ENCODE measurements around the gene TSPAN18. TPM values are rescaled to one million over a fixed set of nuclear protein-coding genes. Genes with fewer than 3 reads are reported as not detected.

The TSPAN18 gene
- total RNA-seq, 1 experiment from 2014 or later, result 21.3 TPM

DNA sequence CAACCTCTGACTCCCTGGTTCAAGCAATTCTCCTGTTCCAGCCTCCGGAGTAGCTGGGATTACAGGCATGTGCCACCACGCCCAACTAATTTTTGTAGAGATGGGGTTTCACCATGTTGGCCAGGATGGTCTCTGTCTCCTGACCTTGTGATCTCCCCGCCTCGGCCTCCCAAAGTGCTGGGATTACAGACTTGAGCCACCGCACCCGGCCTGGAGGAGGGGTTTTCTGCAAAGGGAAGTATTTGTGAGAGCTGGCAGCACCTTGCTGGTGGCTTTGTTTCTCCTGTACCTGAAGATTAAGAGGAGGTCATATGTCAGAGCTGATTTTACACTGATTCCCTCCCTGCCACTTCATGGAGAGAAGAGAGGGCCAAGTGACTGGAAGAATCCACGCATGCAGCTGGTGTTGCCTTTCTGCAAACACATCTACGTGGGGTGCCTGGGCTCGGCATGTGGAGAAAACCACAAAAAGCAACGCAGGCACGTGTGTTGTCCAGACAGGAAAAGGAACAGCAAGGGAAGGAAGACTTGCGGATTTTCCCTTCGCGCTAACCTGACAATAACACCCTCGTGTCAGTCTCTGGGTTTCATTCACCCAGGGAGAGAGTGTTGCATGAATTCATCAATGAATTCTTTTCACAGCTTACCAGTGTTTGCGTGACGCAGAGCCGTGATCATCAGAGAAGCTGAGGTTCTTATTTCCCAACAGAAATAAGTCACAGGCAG lies 61.9 kb downstream of the TSPAN18 start:
- Histone ChIP-seq H3K36me3 (ENCODE audit: control insufficient read depth, insufficient read depth, low read length) (no peaks in the 10 kb centered on the region), H3K9me3 (ENCODE audit: control insufficient read depth, insufficient read depth, low read depth, low read length) (no peaks in the 10 kb centered on the region), H3K4me3 (ENCODE audit: low read depth in 2 of 2, low read length in 2 of 2) (no peak overlapping the region), H3K27me3 (ENCODE audit: control insufficient read depth, insufficient read depth, low read length) (no peaks in the 10 kb centered on the region), H3K4me1 (ENCODE audit: control insufficient read depth, insufficient read depth, low read length) (no peaks in the 10 kb centered on the region; the same call in 1 of the 2 replicates), H3K27ac (ENCODE audit: low read length) (no peak overlapping the region)
- ATAC-seq (no peak), DNase-seq (ENCODE audit: low read depth, low spot score) (no peak)
- POLR2A ChIA-PET, result no interaction called here
- BruUV-seq (replicated peaks), result no TSS peak
- CTCF ChIA-PET, result interaction anchor here (0.7 kb wide), 1 partner anchor 64 kb away, joined by 3 read pairs; no protein-coding TSS in a partner anchor
- intact Hi-C loops (cut with micrococcal nuclease; ENCODE audit: unreplicated experiment), result no loop called here
- in situ Hi-C loops (cut with HindIII; ENCODE audit: low pct_unique_long_range_greater_than_20kb, low sequenced_read_pairs), result no loop called here
- TF ChIP-seq, protein P1, sequence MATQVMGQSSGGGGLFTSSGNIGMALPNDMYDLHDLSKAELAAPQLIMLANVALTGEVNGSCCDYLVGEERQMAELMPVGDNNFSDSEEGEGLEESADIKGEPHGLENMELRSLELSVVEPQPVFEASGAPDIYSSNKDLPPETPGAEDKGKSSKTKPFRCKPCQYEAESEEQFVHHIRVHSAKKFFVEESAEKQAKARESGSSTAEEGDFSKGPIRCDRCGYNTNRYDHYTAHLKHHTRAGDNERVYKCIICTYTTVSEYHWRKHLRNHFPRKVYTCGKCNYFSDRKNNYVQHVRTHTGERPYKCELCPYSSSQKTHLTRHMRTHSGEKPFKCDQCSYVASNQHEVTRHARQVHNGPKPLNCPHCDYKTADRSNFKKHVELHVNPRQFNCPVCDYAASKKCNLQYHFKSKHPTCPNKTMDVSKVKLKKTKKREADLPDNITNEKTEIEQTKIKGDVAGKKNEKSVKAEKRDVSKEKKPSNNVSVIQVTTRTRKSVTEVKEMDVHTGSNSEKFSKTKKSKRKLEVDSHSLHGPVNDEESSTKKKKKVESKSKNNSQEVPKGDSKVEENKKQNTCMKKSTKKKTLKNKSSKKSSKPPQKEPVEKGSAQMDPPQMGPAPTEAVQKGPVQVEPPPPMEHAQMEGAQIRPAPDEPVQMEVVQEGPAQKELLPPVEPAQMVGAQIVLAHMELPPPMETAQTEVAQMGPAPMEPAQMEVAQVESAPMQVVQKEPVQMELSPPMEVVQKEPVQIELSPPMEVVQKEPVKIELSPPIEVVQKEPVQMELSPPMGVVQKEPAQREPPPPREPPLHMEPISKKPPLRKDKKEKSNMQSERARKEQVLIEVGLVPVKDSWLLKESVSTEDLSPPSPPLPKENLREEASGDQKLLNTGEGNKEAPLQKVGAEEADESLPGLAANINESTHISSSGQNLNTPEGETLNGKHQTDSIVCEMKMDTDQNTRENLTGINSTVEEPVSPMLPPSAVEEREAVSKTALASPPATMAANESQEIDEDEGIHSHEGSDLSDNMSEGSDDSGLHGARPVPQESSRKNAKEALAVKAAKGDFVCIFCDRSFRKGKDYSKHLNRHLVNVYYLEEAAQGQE (IDR thresholded peaks at IDR 0.05; ENCODE audit: insufficient read depth in 1 of 2, low read depth in 2 of 2, low read length in 1 of 2), result no peak
- TF ChIP-seq TCF7L2 (IDR thresholded peaks at IDR 0.05; ENCODE audit: low read depth, low read length) (no peak), POLR2AphosphoS5 (IDR thresholded peaks at IDR 0.05; ENCODE audit: low read depth, low read length) (no peak), SIN3A (IDR thresholded peaks at IDR 0.05; ENCODE audit: borderline replicate concordance, insufficient read depth, low read depth, low read length) (no peak)

DNA sequence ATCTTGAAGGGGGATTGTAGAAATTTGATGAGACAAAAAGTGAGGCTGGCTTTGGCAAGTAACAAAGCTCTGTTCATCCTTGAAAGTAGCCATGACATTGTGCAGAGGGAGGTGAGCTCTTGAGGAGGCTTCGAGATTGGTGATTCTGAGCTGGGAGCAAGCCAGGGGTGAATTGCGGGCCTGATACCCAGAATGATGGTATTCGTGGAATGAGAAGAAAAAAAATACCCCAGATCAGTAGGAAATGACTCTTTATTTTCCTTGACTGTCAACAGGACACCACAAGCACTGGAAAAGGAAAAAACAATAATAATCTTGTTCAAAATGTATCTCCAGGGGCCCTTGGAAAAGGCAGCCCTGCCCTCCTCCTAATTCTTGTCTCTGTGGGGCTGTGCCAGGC lies 62.7 kb downstream of the TSPAN18 start:
- POLR2A ChIA-PET, result no interaction called here

More for the DNA sequence above, 62.7 kb downstream of the TSPAN18 start:
- DNase-seq (ENCODE audit: low read depth, low spot score), result no peak
- no peaks in the 10 kb centered on the region for H3K36me3 ChIP-seq (ENCODE audit: control insufficient read depth, insufficient read depth, low read length)
- in situ Hi-C loops (cut with HindIII; ENCODE audit: low pct_unique_long_range_greater_than_20kb, low sequenced_read_pairs), result no loop called here
- H3K4me1 ChIP-seq (ENCODE audit: control insufficient read depth, insufficient read depth, low read length), result no peaks in the 10 kb centered on the region; the same call in 1 of the 2 replicates
- intact Hi-C loops (cut with micrococcal nuclease; ENCODE audit: unreplicated experiment), result no loop called here
- TF ChIP-seq TCF7L2 (IDR thresholded peaks at IDR 0.05; ENCODE audit: low read depth, low read length), result no peak
- TF ChIP-seq, protein P2, sequence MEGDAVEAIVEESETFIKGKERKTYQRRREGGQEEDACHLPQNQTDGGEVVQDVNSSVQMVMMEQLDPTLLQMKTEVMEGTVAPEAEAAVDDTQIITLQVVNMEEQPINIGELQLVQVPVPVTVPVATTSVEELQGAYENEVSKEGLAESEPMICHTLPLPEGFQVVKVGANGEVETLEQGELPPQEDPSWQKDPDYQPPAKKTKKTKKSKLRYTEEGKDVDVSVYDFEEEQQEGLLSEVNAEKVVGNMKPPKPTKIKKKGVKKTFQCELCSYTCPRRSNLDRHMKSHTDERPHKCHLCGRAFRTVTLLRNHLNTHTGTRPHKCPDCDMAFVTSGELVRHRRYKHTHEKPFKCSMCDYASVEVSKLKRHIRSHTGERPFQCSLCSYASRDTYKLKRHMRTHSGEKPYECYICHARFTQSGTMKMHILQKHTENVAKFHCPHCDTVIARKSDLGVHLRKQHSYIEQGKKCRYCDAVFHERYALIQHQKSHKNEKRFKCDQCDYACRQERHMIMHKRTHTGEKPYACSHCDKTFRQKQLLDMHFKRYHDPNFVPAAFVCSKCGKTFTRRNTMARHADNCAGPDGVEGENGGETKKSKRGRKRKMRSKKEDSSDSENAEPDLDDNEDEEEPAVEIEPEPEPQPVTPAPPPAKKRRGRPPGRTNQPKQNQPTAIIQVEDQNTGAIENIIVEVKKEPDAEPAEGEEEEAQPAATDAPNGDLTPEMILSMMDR (IDR thresholded peaks at IDR 0.05), result no peak
- TF ChIP-seq SIN3A (IDR thresholded peaks at IDR 0.05; ENCODE audit: borderline replicate concordance, insufficient read depth, low read depth, low read length), result no peak
- TF ChIP-seq, protein P1 (IDR thresholded peaks at IDR 0.05; ENCODE audit: insufficient read depth in 1 of 2, low read depth in 2 of 2, low read length in 1 of 2), result no peak
- no peak for TF ChIP-seq POLR2AphosphoS5 (IDR thresholded peaks at IDR 0.05; ENCODE audit: low read depth, low read length)
- no peaks in the 10 kb centered on the region for H3K9me3 ChIP-seq (ENCODE audit: control insufficient read depth, insufficient read depth, low read depth, low read length)
- H3K27me3 ChIP-seq (ENCODE audit: control insufficient read depth, insufficient read depth, low read length), result no peaks in the 10 kb centered on the region
- H3K4me3 ChIP-seq (ENCODE audit: low read depth in 2 of 2, low read length in 2 of 2), result no peak overlapping the region
- no TSS peak for BruUV-seq (replicated peaks)
- ATAC-seq, result no peak
- CTCF ChIA-PET, result interaction anchor here (0.7 kb wide), 1 partner anchor 63 kb away, joined by 3 read pairs; no protein-coding TSS in a partner anchor
- no peak overlapping the region for H3K27ac ChIP-seq (ENCODE audit: low read length)

Measured in Panc1 (cell line).